Measurements from ENCODE around the gene KRTAP5-10.

- TF ChIP-seq RAD21 (IDR thresholded peaks at IDR 0.05; ENCODE audit: low read length): no peak
- no peak for TF ChIP-seq CTCF (IDR thresholded peaks at IDR 0.05)
- TF ChIP-seq POLR2AphosphoS5 (IDR thresholded peaks at IDR 0.05; ENCODE audit: low read depth, low read length): no peak
- no peak for TF ChIP-seq MAX (IDR thresholded peaks at IDR 0.05; ENCODE audit: low read depth)
These were observed 20.7 kb upstream of the KRTAP5-10 start for GRCh38 chr11:71544525-71545214.

Data from SK-N-SH (cell line).